Activated CD8-positive, alpha-beta memory T cell treated with anti-CD3 and anti-CD28 coated beads, Interleukin-2, amount 50 U/mL, for 48 hours (primary cell): ENCODE measurements around the gene AFAP1L2.
A peak's percentile ranks its signal among the peaks of the same experiment; 100 is the strongest.

Source experiments
- DNase-seq: peaks from one replicate; pipeline ENCODE4 v3.0.0-alpha.2; 2020

Gene AFAP1L2, protein sequence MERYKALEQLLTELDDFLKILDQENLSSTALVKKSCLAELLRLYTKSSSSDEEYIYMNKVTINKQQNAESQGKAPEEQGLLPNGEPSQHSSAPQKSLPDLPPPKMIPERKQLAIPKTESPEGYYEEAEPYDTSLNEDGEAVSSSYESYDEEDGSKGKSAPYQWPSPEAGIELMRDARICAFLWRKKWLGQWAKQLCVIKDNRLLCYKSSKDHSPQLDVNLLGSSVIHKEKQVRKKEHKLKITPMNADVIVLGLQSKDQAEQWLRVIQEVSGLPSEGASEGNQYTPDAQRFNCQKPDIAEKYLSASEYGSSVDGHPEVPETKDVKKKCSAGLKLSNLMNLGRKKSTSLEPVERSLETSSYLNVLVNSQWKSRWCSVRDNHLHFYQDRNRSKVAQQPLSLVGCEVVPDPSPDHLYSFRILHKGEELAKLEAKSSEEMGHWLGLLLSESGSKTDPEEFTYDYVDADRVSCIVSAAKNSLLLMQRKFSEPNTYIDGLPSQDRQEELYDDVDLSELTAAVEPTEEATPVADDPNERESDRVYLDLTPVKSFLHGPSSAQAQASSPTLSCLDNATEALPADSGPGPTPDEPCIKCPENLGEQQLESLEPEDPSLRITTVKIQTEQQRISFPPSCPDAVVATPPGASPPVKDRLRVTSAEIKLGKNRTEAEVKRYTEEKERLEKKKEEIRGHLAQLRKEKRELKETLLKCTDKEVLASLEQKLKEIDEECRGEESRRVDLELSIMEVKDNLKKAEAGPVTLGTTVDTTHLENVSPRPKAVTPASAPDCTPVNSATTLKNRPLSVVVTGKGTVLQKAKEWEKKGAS

DNA sequence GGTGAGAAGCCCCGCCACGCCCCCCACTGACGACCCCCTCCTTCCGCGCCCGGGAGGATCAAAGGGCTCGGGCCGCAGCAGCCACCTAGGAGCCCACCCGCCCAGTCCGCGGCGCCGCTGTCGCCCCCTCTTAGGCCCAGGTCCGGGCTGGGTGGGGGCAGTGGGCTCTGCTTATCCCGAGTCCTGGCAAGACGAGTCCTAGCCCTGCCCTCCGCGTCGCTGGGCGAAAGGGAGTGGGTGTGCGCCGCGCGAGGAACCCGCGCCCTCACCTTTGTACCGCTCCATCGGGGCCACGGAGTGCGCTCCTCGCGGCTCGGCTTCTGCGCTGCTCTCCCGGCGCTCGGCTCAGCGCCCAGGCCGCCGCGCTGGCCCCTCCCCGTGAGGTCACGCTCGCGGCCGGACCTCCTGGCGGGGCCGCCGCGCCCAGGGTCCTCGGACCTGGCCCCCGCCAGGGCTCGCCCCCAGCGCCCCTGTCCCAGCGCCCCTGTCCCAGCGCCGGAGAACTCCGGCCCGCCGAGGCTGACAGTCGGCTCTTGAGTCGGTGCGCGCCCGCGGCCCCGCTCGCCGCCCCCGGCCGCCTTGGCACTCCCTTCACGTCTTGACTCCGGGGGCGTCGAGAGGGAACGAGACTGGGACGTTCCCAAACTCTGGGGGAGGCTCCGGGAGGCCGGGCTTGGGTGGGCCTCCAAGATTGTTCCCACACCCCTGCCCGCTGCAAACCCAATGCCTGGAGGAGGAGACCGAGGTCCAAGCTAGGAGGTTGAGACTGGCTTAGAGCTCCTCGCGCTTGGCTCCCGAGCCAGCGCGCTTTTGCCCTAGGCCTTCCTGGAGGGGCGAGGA lies at the start of gene AFAP1L2:
TSS of gene AFAP1L2 (minus strand) at position 332 of the 840 bp plus-strand sequence. CDS start at position 285, 47 bp downstream.
- peak; percentile 59 for DNase-seq

DNA sequence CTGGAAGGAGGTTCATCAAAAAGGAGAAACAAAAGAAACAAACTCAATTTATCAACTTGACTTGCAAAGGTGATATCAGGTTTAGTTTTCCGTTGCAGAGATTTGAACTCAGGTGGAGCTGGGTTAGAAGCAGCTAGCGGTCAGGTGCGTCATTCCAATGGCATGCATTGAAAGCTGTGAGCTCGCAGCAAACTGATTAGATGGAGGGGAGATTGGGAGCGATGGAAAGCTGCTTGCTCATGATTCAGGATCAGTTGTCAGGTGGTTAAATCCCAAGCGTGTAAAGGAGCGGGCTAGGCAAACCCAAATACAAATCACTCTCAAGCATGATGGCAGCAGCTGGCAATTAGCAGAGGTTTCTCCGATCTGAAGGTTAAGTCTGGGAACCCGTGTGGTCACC lies 49.3 kb upstream of the AFAP1L2 start:
- DNase-seq, result no peak

DNA sequence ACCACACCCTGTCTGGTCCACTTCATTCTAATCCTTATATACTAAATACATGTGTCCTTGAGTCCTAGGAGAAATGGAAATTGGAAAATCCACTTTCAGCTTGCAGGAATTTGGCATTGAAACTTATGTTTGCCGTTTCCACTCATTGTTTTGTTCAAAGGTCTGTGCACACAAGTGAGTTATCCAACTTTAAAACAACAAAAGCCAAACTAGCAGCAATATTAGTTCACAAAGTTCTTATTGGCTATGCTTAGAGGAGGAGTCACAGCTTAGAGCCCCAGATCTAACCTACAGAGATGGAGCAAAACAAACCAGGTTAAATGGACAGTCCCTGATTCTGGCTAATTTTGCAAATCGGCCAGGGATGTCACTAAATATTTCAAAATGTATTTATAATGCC lies 44.6 kb upstream of the AFAP1L2 start:
- no peak for DNase-seq

DNA sequence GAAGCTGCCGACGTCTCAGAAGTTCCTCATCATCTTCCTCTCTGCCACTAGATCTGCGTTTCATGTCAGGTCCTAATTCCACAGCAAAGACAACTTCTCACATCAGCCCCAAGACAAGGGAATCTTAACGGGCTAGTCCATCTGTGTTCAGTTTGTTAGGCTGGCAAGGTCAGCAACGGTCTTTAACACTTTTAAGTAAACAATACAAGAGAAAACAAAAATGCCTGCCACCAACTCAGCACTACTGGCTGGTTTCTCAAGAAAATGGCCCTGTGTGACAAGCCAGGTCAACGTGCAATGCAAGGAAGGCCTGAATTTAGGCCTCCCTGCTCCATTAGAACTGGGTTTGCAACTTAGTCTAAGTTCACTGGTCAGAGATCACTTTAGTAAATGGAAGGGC lies 41.0 kb upstream of the AFAP1L2 start:
- DNase-seq, result no peak

DNA sequence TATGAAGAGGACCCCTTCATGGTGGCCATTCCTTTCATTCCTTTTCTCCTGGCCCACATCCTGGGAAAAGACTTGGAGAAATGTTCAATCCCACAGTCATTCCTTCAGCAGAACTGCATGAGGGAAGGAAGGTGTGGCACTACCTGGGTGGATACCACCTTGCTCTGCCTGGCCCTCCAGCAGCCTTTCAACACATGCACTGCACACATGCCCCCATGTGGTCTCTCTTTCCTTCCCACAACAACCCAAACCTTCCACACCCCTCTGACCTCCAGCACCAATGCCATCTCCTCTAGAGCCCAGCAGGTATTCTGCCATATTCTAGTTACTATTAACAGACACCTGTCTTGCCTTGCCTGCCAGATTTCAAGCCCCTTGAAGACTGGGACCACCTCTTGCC lies 40.5 kb upstream of the AFAP1L2 start:
- DNase-seq, result no peak

DNA sequence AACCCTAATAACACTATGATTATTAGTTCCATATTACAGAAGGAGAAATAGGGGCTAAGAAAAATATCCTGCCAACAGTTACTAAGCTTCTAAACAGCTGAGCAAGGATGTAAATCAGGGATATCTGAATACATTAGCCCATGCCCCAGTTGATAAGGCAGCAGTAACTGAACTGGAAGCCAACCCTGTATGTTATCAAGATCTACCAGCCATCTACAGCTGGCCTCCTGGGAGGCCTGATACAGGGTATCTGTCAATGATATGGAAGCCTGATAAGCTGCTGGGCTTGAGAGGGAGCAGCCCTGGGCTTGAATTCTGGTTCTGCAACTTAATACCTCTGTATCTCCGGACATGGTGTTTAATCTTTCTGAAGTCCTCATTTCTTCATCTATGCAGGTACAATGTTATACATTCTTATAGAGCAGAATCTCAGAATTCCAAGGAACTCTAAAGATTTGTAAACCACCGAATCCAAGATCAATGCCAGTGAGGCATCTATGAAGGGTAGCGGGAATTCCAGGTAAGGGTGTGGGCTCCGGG lies 37.9 kb upstream of the AFAP1L2 start:
- DNase-seq, result no peak

DNA sequence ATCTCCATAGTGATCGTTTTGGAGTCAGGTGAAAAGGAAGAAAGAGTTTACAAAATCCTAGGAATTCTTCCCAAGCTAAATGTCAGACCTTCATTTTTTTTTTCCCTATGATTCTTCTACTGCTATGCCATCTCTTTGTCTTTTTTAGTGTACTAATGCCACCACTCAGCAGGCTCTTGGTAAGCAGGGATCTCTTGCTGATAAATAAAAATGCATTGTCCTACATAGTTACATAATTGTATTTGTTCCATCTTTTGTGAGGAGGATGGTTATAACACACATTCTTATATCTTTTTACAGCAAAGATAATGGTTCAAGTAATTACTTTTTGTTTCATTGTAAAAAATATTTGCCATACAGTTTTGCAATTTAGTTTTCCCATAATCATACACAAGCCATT lies 36.8 kb upstream of the AFAP1L2 start:
- no peak for DNase-seq

DNA sequence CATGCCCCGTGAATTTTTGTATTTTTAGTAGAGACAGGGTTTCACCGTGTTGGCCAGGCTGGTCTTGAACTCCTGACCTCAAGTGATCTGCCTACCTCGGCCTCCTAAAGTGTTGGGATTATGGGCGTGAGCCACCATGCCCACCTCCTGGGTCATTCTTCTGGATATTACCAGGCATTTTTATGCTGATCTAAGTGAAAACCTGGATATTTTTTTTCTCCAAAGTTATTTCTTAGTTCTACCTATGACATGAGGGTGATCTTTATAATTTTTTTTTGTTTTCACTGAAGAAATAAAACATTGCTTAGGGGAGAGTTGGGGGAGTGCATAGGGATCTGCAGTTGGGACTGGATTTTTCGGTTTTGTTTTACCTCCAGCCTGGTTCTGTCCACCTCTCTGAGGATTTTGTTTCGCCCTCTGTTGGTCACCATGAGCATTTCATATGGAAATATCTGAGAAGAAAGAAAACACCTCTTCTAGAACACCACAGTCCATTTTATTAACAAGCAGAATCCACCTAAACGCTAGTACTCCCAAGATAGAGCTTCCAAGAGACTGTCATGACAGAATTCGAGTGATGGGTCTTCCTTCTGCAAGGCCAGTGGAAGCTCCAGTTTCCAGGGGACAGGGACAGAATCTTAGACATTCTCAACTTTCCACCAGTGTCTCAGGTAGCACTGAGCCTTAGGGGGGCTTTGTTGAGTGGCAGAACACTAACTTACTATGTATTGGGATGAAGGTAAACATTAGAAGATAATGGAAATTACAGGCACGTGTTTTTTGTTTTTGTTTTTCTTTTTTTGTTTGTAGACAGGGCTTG lies 33.4 kb upstream of the AFAP1L2 start:
- no peak for DNase-seq

DNA sequence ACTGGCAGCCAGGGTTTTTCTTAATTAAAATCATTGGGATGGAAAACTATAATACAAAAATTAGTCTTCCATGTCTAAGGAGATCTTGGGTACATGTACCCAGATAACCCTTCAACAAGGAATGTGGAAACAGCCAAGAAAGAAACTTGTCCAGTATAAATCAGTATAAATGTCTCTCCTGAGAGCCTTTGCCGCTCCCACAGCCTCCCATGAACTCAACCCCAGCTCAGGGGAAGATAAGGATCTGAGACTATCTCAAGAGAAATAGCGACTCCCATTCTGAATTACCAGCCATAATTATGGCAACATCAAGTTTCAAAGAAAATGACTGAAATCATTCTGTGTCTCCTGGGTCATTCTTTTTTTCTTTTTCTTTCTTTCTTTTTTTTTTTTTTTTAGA lies 32.6 kb upstream of the AFAP1L2 start:
- DNase-seq, result no peak

DNA sequence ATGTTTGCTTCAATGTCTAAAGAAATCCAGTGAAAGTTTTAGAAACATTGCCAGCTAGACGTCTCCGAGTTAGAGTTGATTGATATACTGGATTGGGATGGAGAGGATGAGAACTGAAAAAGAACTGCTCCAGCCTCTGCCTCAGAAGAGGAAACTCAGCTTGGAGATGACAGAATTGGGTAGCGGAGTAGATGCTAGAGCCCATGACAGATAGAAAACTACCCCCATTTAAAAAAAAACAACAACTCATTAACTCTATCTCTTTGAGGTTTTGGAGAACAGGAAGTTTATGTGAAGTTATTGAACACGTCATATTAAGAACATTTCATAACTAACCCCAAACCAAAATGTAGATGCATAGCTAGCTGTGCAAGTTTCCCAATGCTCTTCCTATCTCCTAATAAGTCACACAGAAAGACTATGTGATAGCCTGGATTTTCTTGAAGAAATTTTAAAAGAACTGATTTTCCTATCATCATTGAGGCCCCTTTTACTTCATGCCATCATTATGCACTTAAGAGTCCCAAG lies 28.3 kb upstream of the AFAP1L2 start:
- no peak for DNase-seq

DNA sequence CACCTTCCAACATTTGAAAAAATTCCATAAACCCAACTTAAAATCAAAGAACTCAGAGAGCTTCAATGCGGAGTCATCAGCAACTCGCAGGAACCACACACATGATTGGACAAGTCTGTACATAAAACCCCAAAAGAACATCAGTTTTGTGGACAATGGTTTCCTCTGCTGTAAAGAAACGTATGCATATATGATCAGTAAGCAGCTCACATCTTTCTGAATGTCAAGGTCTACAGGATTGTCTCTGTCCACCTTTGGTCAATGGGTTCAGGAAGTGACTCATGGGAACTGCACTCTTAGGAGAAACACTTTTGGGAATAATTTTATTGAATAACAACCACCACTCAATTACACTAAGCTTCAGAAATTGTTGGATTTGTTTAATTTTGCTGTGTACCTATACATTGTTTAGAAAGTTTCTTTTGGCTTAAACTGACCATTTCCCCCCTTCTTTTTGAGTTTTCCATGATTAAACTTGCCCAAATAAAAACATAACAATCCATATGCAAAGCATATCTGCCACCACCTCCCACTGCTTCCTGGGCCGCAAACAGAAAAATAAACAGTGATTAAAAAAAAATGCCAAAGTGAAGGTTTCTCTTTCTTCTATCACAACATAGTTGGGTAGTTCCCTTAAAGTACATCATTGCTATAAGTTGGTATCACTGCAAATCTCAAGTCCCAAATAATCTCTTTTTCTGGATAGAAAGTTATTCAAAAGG lies 27.3 kb upstream of the AFAP1L2 start:
- DNase-seq, result no peak

DNA sequence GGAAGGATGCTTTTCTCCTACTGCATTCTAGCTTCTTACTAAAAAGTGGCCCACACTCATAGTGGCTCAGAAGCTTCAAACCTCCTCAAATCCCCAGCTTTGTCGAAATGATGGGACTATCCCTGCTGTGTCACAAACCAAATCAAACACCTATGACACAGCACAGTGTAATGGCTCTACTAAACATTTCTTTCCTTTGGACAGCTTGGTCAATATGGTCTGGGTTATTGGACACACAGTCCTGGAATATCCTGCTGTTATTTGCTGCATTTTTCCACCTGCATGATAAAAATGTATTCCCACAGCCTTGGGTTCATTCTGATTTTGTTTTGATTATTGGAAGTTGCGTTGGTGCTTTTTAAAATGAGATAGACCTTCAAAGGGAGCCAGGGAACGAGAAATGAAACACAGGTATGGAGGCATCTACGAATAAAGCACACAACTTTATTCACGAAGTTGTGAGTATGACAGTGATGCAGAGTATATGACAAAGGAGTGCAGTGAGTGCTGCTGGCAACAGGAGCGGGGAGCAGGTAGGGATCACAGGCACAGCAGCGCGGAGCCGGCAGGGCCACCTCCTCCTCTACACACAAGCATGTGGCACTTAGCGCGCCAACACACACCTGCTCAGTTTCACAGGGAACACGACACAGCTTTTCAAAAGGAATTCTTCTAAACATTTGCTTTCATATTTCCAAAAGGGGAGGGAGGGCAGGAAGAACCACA lies 26.5 kb upstream of the AFAP1L2 start:
- no peak for DNase-seq

DNA sequence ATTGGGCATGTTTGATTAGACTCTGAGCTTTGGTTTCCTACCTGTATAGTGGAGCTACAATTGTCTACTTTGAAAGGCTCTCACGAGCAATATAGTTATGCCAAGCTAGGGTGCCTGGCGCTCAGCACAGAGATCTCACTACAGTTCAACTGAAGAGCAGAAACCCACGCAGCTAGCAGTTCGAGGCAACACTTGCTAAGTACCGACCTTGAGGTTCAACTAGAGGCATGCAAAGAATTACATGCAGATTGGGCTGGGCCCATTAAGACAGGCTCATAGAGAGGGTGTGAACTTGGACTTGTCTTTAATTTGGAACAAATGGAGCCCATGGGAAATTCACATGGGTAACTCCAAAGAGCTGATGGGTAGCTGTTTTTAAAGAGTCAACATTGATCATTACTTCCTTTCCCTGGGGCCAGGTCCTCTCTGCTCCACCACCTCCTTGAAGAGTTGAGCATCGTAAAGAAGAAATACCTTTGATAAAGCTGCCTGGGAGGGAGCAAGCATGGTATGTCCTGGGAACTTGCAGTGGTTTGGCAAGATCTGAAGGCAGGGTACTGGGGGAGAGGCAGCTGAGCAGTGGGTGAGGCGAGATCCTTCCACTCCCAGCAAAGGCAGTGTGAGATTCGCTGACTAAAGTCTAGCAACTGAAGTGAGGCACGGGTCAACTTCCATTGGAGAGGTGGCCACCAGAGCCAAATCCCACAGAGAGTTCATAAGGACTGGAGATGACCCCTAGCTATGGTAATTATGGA lies 25.5 kb upstream of the AFAP1L2 start:
- no peak for DNase-seq

DNA sequence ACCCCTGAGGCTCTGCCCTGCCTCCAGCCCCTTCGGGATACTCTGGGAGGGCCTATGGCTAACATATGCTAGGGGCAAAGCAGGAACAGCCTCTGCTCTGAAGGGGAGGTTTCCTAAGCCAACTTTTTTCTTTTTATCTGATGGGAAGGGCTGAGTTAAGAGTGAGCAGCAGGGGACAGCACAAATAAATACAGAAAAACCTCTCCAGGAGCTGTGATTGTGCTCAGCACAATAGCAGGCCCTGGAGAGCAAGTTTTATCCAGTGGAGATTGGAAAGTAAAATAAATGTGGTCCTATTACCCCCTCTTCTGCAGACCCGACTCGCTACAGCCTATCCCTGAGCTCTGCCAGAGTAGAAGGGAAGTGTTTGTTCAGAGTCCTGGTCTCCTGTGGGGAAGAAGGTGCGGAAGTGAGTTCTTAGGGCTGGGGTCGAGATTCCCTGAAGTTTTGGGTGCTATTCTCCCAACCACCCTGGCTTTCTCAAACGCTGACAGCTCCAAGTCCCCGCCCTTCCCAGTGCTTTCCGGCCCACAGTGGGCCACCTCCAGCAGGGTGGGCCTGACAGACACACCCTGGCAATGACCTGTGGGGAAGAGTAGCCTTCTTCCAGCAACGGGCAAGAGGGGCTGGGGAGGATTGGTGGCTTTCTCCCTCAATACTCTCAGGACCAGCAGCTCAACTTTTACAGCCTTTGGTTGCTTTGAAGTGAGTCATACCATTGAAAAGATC lies 23.0 kb upstream of the AFAP1L2 start:
- DNase-seq, result no peak

DNA sequence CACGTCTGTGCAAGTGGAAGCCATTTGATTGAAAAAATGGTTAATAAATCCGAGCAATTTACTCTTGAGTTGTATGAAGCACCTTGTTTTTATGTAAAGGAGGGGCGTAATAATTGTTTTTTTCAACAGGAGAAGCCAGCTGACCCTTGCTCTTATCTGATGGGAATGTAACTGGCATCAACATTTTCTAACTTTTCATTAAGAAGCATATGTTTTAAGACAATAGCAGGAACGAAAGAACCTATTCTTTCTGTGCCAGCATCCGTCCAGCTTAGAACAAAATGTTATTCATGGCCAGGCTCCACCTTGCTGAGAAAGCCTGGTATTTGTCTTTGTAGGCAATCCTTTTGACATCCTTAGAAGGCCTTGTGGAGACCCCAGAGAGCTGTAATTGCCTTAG lies 22.2 kb upstream of the AFAP1L2 start:
- DNase-seq, result no peak

DNA sequence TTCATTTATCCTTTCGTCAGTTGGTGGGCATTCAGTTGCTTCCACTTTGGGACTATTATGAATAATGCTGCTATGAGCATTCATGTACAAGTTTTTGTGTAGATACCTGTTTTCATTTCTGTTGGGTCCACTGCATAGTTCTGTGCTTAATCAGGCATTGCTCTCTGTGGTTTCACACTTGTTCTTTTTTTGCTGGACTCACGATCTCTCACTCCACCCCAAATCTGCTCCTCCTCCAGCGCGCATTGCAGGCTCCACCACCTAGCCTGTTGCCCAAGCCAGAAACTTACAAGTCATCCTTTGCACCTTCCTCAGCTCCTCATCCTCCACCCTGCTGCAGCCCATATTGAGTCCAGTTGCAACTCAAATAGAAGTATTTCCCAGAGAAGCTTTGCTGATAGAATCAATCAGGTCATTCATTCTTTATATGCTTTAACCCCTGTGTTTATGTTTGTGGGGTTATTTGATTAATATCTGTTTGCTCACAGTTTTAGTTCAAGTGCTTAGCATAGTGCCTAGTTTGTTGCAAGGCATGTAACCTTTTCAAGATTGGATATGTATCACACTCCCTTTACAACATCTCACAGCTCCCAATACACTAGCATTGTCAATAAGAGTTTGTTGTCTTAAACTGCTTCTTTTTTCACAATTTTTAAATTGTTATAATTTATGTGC lies 16.6 kb upstream of the AFAP1L2 start:
- no peak for DNase-seq

DNA sequence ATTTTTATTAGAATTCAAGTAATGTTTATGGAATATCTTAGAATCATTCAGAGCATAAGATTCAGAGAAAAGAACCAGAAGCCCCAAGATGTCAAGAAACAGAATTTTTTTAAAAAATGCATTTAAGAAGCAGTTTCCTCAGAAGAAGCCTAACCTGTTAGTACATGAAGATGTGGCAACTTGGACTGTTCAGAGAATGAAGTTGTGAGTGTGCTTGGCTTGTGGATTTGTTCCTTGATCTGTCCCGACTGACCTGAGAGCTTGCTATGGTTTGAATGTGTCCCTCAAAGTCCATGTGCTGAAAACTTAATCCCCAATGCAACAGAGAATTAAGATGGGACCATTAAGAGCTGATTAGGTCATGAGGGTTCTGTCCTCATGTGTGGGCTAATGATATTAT lies 13.8 kb upstream of the AFAP1L2 start:
- no peak for DNase-seq
